A549 (cell line): ENCODE results near the gene NOC4L.

Experiments
- BHLHE40 ChIP-seq: IDR thresholded peaks from 2 replicates; pipeline ENCODE4 v1.6.1; 2012; ENCODE audit warnings: low read depth, low read length, inconsistent platforms
- CEBPB ChIP-seq, 2 experiments: fragments of >200 bp in 1 of 2; sonication (Bioruptor Twin) in 1 of 2; formaldehyde crosslinking in 1 of 2; IDR thresholded peaks; 2 replicates each; pipeline ENCODE4 v1.6.1; 2012 to 2016
- CTCF ChIP-seq: fragments of >200 bp; sonication (Bioruptor Twin); formaldehyde crosslinking; IDR thresholded peaks from 3 replicates; pipeline ENCODE4 v1.5.1; 2016
- FOXS1 ChIP-seq: fragments of 250-450 bp; sonication (Bioruptor Pico); IDR thresholded peaks from 2 replicates; pipeline ENCODE4 v1.5.0; 2020; ENCODE audit warnings: mild to moderate bottlenecking, moderate library complexity
- JUNB ChIP-seq: fragments of >200 bp; sonication (Bioruptor Twin); formaldehyde crosslinking; IDR thresholded peaks from 2 replicates; pipeline ENCODE4 v1.6.1; 2016
- MAFK ChIP-seq: fragments of 450-650 bp; IDR thresholded peaks from 2 replicates; pipeline ENCODE4 v1.6.1; 2014; ENCODE audit not compliant: partially characterized antibody
- MAZ ChIP-seq: fragments of 150-350 bp; IDR thresholded peaks from 2 replicates; pipeline ENCODE4 v1.6.1; 2014; ENCODE audit warnings: antibody characterized with exemption, low read depth, low read length, borderline replicate concordance
- POLR2A ChIP-seq: IDR thresholded peaks from 2 replicates; pipeline ENCODE4 v1.6.1; 2012; ENCODE audit warnings: mild to moderate bottlenecking, low read length
- RCOR1 ChIP-seq: fragments of 150-350 bp; IDR thresholded peaks from 2 replicates; pipeline ENCODE4 v1.6.1; 2014; ENCODE audit warnings: antibody characterized with exemption, low read length, low read depth
- RFX5 ChIP-seq: fragments of 450-650 bp; IDR thresholded peaks from 2 replicates; pipeline ENCODE4 v1.7.1; 2014; ENCODE audit warnings: antibody characterized with exemption, mild to moderate bottlenecking, moderate library complexity
- SMC3 ChIP-seq: fragments of >200 bp; sonication (Bioruptor Twin); formaldehyde crosslinking; IDR thresholded peaks from 3 replicates; pipeline ENCODE4 v1.6.1; 2018; ENCODE audit warnings: inconsistent platforms
- USF2 ChIP-seq: fragments of 450-650 bp; IDR thresholded peaks from 2 replicates; pipeline ENCODE4 v1.6.1; 2014; ENCODE audit warnings: antibody characterized with exemption
- TF ChIP-seq, protein P1 (sequence below): fragments of 250-450 bp; sonication (Bioruptor Pico); IDR thresholded peaks from 2 replicates; pipeline ENCODE4 v1.5.0; 2021; ENCODE audit warnings: mild to moderate bottlenecking, moderate library complexity, borderline replicate concordance
- TF ChIP-seq, protein P2 (sequence below): fragments of 200-600 bp; sonication (generic); IDR thresholded peaks from 2 replicates; pipeline ENCODE4 v1.6.1; 2016; ENCODE audit warnings: antibody characterized with exemption, mild to moderate bottlenecking, moderate library complexity

GRCh38 chr12:132131952-132132351, 12.3 kb upstream of the NOC4L start:
- TF ChIP-seq JUNB = no peak
- TF ChIP-seq CTCF = no peak
- TF ChIP-seq SMC3 = no peak
- TF ChIP-seq RCOR1 = no peak
- no peak for TF ChIP-seq USF2
- no peak for TF ChIP-seq CEBPB (IDR thresholded peaks at IDR 0.05)
- no peak for TF ChIP-seq RFX5
- TF ChIP-seq BHLHE40 = no peak
- TF ChIP-seq, protein P1, sequence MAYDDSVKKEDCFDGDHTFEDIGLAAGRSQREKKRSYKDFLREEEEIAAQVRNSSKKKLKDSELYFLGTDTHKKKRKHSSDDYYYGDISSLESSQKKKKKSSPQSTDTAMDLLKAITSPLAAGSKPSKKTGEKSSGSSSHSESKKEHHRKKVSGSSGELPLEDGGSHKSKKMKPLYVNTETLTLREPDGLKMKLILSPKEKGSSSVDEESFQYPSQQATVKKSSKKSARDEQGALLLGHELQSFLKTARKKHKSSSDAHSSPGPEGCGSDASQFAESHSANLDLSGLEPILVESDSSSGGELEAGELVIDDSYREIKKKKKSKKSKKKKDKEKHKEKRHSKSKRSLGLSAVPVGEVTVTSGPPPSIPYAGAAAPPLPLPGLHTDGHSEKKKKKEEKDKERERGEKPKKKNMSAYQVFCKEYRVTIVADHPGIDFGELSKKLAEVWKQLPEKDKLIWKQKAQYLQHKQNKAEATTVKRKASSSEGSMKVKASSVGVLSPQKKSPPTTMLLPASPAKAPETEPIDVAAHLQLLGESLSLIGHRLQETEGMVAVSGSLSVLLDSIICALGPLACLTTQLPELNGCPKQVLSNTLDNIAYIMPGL (CRISPR knock-in tag) = no peak
- TF ChIP-seq MAFK = no peak
- TF ChIP-seq, protein P2, sequence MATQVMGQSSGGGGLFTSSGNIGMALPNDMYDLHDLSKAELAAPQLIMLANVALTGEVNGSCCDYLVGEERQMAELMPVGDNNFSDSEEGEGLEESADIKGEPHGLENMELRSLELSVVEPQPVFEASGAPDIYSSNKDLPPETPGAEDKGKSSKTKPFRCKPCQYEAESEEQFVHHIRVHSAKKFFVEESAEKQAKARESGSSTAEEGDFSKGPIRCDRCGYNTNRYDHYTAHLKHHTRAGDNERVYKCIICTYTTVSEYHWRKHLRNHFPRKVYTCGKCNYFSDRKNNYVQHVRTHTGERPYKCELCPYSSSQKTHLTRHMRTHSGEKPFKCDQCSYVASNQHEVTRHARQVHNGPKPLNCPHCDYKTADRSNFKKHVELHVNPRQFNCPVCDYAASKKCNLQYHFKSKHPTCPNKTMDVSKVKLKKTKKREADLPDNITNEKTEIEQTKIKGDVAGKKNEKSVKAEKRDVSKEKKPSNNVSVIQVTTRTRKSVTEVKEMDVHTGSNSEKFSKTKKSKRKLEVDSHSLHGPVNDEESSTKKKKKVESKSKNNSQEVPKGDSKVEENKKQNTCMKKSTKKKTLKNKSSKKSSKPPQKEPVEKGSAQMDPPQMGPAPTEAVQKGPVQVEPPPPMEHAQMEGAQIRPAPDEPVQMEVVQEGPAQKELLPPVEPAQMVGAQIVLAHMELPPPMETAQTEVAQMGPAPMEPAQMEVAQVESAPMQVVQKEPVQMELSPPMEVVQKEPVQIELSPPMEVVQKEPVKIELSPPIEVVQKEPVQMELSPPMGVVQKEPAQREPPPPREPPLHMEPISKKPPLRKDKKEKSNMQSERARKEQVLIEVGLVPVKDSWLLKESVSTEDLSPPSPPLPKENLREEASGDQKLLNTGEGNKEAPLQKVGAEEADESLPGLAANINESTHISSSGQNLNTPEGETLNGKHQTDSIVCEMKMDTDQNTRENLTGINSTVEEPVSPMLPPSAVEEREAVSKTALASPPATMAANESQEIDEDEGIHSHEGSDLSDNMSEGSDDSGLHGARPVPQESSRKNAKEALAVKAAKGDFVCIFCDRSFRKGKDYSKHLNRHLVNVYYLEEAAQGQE = no peak
- TF ChIP-seq MAZ = no peak
- TF ChIP-seq POLR2A = no peak
- no peak for TF ChIP-seq FOXS1
